ENCODE data around the gene STK32A. TPM values are rescaled to one million over a fixed set of nuclear protein-coding genes. Genes with fewer than 3 reads are reported as not detected.

Gene STK32A
- total and polyA plus RNA-seq, 2 experiments from 2014 or later = 0.83 to 1.1 TPM

GRCh38 chr5:147341345-147341744 lies 106.5 kb downstream of the STK32A start:
- H3K36me3 ChIP-seq = no peaks in the 10 kb centered on the region
- no peaks in the 10 kb centered on the region for H3K27me3 ChIP-seq
- no peak overlapping the region for H3K4me3 ChIP-seq
- DNase-seq (ENCODE audit: low read depth in 1 of 2, low spot score in 1 of 2) = no peak
- no peak for TF ChIP-seq CTCF (IDR thresholded peaks at IDR 0.05; ENCODE audit: low read depth, low read length)
- no peaks in the 10 kb centered on the region for H3K4me1 ChIP-seq (ENCODE audit: low read depth)
- no peaks in the 10 kb centered on the region for H3K9me3 ChIP-seq (ENCODE audit: low read depth)
- no peak overlapping the region for H3K27ac ChIP-seq

- no peak overlapping the region for H3K27ac ChIP-seq
- no peak for TF ChIP-seq CTCF (IDR thresholded peaks at IDR 0.05; ENCODE audit: low read depth, low read length)
- H3K27me3 ChIP-seq = no peaks in the 10 kb centered on the region
- peaks cover 4% of the 10 kb centered on the region for H3K4me1 ChIP-seq (ENCODE audit: low read depth)
- no peak overlapping the region for H3K4me3 ChIP-seq
- H3K9me3 ChIP-seq (ENCODE audit: low read depth) = no peaks in the 10 kb centered on the region
- H3K36me3 ChIP-seq = no peaks in the 10 kb centered on the region
- no peak for DNase-seq (ENCODE audit: low read depth in 1 of 2, low spot score in 1 of 2)
Observed at GRCh38 chr5:147344861-147345260, 110.0 kb downstream of the STK32A start.

GRCh38 chr5:147346006-147346561 lies 111.3 kb downstream of the STK32A start:
- H3K4me3 ChIP-seq = no peak overlapping the region
- H3K4me1 ChIP-seq (ENCODE audit: low read depth) = peaks cover 4% of the 10 kb centered on the region
- no peaks in the 10 kb centered on the region for H3K9me3 ChIP-seq (ENCODE audit: low read depth)
- DNase-seq (ENCODE audit: low read depth in 1 of 2, low spot score in 1 of 2) = no peak
- H3K27me3 ChIP-seq = no peaks in the 10 kb centered on the region
- no peak overlapping the region for H3K27ac ChIP-seq
- no peak for TF ChIP-seq CTCF (IDR thresholded peaks at IDR 0.05; ENCODE audit: low read depth, low read length)
- H3K36me3 ChIP-seq = no peaks in the 10 kb centered on the region

GRCh38 chr5:147348046-147348445 lies 113.2 kb downstream of the STK32A start:
- Histone ChIP-seq H3K4me3 (no peak overlapping the region), H3K9me3 (ENCODE audit: low read depth) (no peaks in the 10 kb centered on the region), H3K27ac (no peak overlapping the region), H3K27me3 (no peaks in the 10 kb centered on the region), H3K36me3 (no peaks in the 10 kb centered on the region), H3K4me1 (ENCODE audit: low read depth) (peaks cover 4% of the 10 kb centered on the region)
- no peak for TF ChIP-seq CTCF (IDR thresholded peaks at IDR 0.05; ENCODE audit: low read depth, low read length)
- DNase-seq (ENCODE audit: low read depth in 1 of 2, low spot score in 1 of 2) = no peak

- DNase-seq (ENCODE audit: low read depth in 1 of 2, low spot score in 1 of 2) = no peak
- no peak overlapping the region for H3K4me3 ChIP-seq
Observed at GRCh38 chr5:147348451-147348850, 113.6 kb downstream of the STK32A start.

More at GRCh38 chr5:147348451-147348850, 113.6 kb downstream of the STK32A start:
- Histone ChIP-seq H3K36me3 (no peaks in the 10 kb centered on the region), H3K27me3 (no peaks in the 10 kb centered on the region), H3K27ac (no peak overlapping the region), H3K9me3 (ENCODE audit: low read depth) (no peaks in the 10 kb centered on the region), H3K4me1 (ENCODE audit: low read depth) (peaks cover 4% of the 10 kb centered on the region)
- no peak for TF ChIP-seq CTCF (IDR thresholded peaks at IDR 0.05; ENCODE audit: low read depth, low read length)

All from cardiac muscle cell (in vitro differentiated cells and primary cell).